ENCODE data around the gene SHISA9. TPM values are rescaled to one million over a fixed set of nuclear protein-coding genes. Genes with fewer than 3 reads are reported as not detected.

The SHISA9 gene
- total RNA-seq, 1 donor from 2014 or later: 3.0 TPM

DNA sequence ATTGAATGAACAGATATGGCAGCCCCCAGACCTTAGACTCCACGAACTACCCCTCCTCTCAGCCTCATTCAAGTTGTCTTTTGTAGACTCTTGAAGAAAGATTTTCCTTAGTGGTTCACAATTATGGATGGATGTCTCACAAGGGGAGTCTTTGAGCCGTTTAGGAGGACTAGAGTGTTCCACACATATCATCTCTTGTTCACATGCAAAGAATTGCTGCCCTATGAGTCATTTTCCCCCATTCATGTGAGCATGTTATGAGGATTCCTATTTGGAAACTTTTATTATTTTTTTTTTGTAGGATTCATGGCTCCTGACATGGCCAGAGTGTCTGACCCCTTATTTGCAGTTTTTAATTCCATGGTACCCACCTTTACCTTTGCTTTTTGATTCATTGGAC is 237.1 kb downstream of the SHISA9 start:
- TF ChIP-seq, protein P1, sequence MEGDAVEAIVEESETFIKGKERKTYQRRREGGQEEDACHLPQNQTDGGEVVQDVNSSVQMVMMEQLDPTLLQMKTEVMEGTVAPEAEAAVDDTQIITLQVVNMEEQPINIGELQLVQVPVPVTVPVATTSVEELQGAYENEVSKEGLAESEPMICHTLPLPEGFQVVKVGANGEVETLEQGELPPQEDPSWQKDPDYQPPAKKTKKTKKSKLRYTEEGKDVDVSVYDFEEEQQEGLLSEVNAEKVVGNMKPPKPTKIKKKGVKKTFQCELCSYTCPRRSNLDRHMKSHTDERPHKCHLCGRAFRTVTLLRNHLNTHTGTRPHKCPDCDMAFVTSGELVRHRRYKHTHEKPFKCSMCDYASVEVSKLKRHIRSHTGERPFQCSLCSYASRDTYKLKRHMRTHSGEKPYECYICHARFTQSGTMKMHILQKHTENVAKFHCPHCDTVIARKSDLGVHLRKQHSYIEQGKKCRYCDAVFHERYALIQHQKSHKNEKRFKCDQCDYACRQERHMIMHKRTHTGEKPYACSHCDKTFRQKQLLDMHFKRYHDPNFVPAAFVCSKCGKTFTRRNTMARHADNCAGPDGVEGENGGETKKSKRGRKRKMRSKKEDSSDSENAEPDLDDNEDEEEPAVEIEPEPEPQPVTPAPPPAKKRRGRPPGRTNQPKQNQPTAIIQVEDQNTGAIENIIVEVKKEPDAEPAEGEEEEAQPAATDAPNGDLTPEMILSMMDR (IDR thresholded peaks at IDR 0.05; ENCODE audit: unreplicated experiment): no peak
- H3K27me3 Mint-ChIP-seq: no peaks in the 10 kb centered on the region
- no peak overlapping the region for H3K4me3 Mint-ChIP-seq (ENCODE audit: low read depth)
- peaks cover 12% of the 10 kb centered on the region for H3K9me3 Mint-ChIP-seq (ENCODE audit: low read depth)
- H3K4me1 Mint-ChIP-seq (ENCODE audit: low read depth): no peaks in the 10 kb centered on the region
- no peaks in the 10 kb centered on the region for H3K36me3 Mint-ChIP-seq (ENCODE audit: insufficient read depth)
- no peak overlapping the region for H3K27ac Mint-ChIP-seq
- DNase-seq (ENCODE audit: low spot score, unreplicated experiment): no peak

DNA sequence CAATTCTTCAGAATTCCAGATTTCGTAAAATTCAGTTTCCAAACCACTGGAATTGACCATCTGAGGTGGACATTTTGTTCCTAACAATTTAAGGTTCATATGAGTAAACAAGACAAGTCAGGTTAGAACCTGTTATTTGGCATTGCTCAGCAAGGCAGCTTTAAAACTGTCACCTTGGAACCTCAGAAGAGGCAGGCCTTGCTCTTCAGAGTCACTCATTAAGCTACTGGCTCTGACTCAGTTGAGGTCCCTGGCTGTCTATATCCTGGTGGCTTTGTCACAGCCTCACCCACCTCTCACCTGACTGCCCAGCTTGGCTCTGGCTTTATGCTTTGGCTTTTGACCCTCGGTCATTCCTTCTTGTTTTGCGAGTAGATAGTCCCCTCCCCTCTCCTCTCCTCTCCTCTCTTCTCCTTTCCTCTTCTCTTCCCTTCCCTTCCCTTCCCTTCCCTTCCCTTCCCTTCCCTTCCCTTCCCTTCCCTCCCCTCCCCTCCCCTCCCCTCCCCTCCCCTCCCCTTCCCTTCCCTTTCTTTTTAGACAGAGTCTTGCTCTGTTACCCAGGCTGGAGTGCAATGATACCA is 238.4 kb downstream of the SHISA9 start:
- no peak overlapping the region for H3K27ac Mint-ChIP-seq
- no peaks in the 10 kb centered on the region for H3K4me1 Mint-ChIP-seq (ENCODE audit: low read depth)
- H3K4me3 Mint-ChIP-seq (ENCODE audit: low read depth): no peak overlapping the region
- H3K9me3 Mint-ChIP-seq (ENCODE audit: low read depth): peaks cover 8% of the 10 kb centered on the region
- TF ChIP-seq, protein P1 (IDR thresholded peaks at IDR 0.05; ENCODE audit: unreplicated experiment): no peak
- no peaks in the 10 kb centered on the region for H3K36me3 Mint-ChIP-seq (ENCODE audit: insufficient read depth)
- H3K27me3 Mint-ChIP-seq: no peaks in the 10 kb centered on the region
- DNase-seq (ENCODE audit: low spot score, unreplicated experiment): no peak

- TF ChIP-seq, protein P1 (IDR thresholded peaks at IDR 0.05; ENCODE audit: unreplicated experiment): no peak
- no peak overlapping the region for H3K4me3 Mint-ChIP-seq (ENCODE audit: low read depth)
- no peaks in the 10 kb centered on the region for H3K27me3 Mint-ChIP-seq
- H3K36me3 Mint-ChIP-seq (ENCODE audit: insufficient read depth): no peaks in the 10 kb centered on the region
- DNase-seq (ENCODE audit: low spot score, unreplicated experiment): no peak
- peaks cover 4% of the 10 kb centered on the region for H3K9me3 Mint-ChIP-seq (ENCODE audit: low read depth)
- no peaks in the 10 kb centered on the region for H3K4me1 Mint-ChIP-seq (ENCODE audit: low read depth)
- H3K27ac Mint-ChIP-seq: no peak overlapping the region
Measured at GRCh38 chr16:13143551-13143950, 242.2 kb downstream of the SHISA9 start.

GRCh38 chr16:13146829-13147228 is 245.4 kb downstream of the SHISA9 start:
- Mint-ChIP-seq H3K36me3 (ENCODE audit: insufficient read depth) (no peaks in the 10 kb centered on the region), H3K9me3 (ENCODE audit: low read depth) (no peaks in the 10 kb centered on the region), H3K4me1 (ENCODE audit: low read depth) (no peaks in the 10 kb centered on the region), H3K27me3 (no peaks in the 10 kb centered on the region), H3K27ac (peak overlapping the region; percentile 12), H3K4me3 (ENCODE audit: low read depth) (no peak overlapping the region)
- no peak for DNase-seq (ENCODE audit: low spot score, unreplicated experiment)
- TF ChIP-seq, protein P1 (IDR thresholded peaks at IDR 0.05; ENCODE audit: unreplicated experiment): no peak

GRCh38 chr16:13148294-13148693 is 246.9 kb downstream of the SHISA9 start:
- Mint-ChIP-seq H3K9me3 (ENCODE audit: low read depth) (no peaks in the 10 kb centered on the region), H3K4me3 (ENCODE audit: low read depth) (no peak overlapping the region), H3K27ac (no peak overlapping the region), H3K36me3 (ENCODE audit: insufficient read depth) (no peaks in the 10 kb centered on the region), H3K27me3 (no peaks in the 10 kb centered on the region), H3K4me1 (ENCODE audit: low read depth) (no peaks in the 10 kb centered on the region)
- TF ChIP-seq, protein P1 (IDR thresholded peaks at IDR 0.05; ENCODE audit: unreplicated experiment): no peak
- DNase-seq (ENCODE audit: low spot score, unreplicated experiment): no peak

Data from progenitor cell of endocrine pancreas (in vitro differentiated cells).